NAMALWA (cell line): ENCODE measurements around the gene TMEM72.

Source experiments
- DNase-seq: peaks from one replicate; pipeline ENCODE4 v3.0.0-alpha.2; 2015; ENCODE audit warnings: low spot score

Gene TMEM72

DNA sequence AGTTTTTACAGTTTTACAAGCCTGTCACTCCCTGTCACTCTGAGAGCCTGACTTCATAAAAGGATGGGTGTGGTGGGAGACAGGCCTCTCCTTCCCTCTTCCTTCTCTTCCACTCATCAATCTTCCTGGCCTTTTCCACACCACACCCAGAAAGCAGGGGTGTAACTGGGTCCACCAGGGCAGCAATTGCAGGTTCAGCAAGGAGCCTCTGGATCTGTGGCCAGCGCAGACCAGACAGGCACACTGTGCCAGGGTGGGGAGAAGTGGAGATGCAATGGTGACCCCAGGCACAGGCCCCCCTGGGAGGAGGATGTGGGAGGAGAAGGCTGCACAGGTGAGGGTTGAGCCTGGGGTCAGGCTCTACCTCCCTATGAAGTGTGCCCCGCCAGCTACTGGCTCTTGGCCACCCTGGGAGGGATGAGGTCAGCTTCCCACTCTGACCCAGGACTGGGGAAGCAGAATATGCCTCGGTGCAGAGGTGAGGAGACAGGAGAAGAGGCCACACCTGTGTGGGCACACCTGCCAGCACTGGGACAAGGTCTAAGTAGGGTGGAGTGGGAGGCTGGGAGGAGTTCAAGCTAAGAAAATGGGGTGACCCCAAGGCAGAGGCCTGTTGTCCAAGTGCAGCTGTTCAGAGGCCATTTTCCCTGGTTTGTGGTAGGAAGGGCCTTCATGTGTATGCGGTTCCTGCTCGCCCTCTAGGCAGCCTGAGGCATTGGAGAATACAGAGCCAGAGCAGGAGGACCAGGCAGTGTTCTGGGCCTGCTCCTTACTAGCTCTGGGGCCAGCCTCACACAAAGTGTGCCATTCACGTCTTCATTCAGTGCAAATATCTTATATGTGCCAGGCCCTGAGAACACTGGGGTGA, 20.2 kb upstream of the TMEM72 start:
- DNase-seq, result no peak

DNA sequence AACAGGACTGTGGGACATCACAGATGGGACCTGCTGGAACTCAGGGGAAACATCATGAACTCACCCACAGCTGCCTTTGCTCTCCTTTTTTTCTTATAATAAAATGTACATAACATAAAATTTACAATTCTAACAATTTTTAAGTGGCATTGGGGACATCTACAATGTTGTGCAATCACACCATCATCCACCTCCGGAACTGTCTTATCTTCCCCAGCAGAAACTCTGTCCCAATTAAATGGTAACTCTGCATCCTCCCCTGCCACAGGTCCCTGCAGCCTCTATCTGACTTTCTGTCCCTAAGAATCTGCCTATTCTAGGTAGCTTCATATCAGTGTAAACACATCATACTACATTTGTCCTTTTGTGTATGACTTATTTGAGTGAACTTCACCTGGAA, 19.4 kb upstream of the TMEM72 start:
- DNase-seq, result no peak

DNA sequence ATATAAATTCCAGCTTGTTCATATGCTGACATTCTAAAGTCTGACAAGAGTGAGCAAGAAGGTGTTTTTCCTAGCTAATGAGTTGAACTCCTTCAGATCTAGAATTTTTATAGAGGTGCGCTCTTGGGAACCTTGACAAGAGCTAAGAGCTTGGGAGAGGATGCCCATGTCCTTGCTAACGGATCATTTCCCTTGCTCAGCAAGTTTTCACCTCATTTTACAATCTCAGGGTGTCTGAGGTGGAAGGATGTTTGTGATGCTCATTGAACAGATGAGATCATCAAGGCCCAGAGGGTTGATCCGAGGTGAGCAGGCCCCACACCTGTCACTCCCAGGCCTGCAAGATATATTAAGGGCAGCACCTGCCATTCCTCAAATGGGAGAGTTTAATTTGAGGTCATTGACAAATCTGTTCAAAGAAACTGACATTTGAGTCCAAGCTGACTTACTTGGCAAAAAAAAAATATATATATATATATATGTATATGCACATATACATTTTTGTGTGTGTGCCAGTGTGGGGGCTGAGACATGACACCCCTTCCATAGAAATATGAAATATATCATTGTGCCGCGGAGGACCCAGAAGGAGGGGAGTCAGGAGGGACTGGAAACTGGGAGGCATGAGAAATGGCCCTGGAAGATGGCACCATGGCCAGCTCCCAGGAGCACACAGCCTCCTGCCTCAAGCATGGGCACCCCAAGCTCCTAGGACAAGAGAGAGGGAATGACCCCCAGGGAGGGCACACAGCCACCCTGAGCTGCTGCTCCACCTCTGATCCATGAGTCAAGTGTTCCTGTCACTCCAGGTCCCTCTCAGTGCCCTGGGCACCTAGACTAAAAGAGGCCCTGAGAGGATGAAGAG, 17.3 kb upstream of the TMEM72 start:
- DNase-seq, result no peak

- no peak for DNase-seq
Measured at GRCh38 chr10:44894691-44895090, 16.4 kb upstream of the TMEM72 start.

DNA sequence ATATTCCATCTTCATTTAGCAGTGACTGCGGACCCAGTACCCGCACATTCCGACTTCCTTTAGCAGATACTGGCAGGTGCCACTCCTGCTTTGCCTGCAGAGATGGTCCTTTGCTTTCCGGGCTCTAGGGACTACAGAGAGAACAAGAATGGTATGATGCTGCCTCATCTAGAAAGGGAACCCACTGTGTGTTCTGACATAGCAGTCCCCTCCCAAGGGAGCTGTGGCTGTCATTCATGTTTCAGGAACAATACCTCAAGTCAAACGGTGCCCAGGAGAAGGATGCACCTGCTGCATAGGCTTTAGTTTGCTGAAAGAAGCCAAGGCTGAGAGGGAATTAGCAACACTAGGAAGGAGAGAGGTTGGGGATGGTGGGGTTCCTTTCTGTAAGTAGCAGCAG, 15.9 kb upstream of the TMEM72 start:
- DNase-seq, result no peak

DNA sequence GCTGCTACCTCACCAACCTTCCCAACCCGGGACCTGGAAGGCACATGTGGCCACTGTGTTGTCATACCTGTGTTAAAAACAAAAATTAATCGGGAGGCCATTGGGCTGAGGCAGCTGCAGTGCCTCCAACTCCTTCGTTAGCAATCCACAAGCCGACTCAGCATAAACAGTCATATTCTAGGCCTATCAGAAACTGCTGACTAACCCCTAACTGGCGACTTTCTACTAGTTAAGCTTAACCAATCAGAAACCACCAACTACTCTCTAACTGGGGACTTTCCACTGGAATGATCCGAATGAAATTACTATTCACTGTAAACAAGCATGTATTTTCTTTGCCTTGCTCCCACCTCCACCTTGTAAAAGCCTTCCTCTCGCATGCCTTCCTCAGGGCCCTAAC, 14.1 kb upstream of the TMEM72 start:
- no peak for DNase-seq

- DNase-seq, result no peak
Measured at GRCh38 chr10:44898665-44899064, 12.5 kb upstream of the TMEM72 start.

DNA sequence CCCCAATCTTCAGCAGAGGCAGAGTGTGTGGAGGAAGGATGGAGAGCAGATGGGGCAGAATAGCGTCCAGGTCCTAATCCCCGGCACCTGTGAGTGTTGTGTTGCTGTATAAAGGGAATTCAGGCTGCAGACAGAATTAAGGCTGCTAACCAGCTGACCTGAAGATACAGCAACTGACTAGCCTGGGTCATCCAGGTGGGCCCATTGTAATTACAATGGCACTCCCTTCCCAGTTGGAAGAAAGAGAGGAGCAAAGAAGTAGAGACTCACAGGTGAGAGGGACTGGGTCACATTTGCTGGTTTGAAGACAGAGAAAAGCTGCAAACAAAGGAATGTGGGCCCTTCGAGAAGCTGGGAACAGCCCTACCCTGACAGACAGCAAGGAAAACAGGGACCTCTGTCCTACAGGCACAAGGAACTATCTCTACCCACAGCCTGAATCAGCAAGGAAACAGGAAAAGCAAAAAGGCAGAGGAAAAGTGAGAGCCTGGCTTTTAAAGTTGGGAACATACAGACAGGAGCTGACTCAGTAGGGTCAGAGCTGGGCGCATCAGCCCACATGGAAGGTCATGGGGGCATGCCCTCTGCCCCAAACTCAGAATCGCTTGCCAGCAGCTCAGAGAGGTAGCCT, 11.6 kb upstream of the TMEM72 start:
- no peak for DNase-seq

DNA sequence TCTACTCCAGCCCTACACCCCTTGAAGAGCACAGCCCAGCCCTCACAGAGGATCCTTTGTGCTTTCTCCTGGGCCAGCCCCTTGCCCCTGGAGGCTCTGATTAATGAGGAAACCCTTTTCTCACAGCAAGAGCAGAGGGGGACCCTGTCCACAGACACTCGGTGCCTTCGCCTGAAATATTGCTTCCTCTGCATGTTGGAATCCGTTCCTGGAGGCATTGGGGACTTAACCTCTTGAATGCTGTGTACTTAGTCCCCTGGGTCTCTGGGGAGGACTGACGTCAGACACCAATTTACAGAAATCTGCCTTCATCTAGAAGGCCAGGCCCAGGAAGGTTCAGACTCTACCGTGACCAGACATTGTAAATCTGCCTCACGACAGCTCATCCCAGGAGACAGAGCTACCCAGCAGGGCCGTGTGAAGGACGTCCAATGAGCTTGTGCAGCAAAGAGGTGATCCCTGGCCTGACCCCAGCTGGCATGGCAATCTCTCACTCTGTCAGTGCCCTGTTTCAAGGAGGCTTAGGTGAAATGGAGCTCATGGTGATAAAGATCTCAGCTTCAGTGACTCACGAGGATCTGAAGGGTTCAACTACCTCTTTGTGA, 8.1 kb upstream of the TMEM72 start:
- DNase-seq, result no peak

GRCh38 chr10:44906486-44906885, 4.7 kb upstream of the TMEM72 start:
- no peak for DNase-seq

GRCh38 chr10:44907556-44907955, 3.6 kb upstream of the TMEM72 start:
- DNase-seq, result no peak

DNA sequence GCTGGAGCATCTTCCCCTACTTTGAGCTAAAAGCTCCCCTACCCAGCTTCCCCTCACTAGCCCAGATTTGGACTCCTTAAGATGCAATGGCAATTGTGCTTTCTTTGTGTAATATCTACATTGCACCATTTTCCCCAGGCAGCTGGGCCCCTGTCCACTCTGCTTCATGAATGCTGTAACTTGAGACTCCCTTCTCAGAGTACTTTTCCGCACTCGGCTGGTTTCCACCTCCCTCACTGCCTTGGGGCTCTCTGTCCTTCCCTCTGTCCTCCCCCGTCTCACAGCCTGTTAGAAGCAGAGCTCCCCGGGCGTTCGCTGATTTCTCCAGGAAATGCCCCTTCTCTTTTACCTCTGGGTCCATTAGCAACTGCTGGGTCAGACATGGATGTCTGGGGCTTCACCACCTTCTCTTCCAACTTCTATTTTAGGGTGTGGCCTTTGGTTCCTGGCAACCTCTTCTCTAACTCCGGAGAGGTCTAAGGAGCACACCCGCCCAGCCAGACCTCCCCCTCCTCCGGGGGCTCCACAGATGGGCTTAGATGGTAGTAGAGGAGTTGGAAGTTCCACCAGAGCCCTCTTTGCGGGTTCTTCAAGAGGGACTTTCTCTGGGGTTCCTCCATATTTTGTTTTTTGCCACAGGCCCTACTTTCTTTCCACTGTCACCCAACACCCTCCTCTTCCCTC, 2.9 kb upstream of the TMEM72 start:
- DNase-seq, result no peak

GRCh38 chr10:44908936-44909630, 2.1 kb upstream of the TMEM72 start:
- no peak for DNase-seq

DNA sequence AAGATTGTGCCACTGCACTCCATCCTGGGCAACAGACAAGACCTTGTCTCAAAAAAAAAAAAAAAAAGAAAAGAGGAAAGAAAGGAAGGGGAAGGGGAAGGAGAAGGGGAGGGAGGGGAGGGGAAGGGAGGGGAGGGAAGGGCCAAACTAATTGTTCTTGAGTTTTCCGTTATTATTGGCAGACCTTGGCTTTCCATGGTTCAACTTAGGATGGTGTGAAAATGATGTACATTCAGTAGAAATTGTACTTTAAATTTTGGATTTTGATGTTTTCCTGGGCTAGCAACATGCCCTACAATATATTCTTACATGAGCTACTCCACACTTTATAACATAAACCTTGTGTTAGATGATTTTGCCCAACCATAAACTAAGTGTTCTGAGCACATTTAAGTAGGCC, 1.2 kb upstream of the TMEM72 start:
- no peak for DNase-seq

GRCh38 chr10:44910602-44911001, 535 bp upstream of the TMEM72 start:
- no peak for DNase-seq

- DNase-seq, result no peak
Measured at GRCh38 chr10:44911951-44912350, 814 bp downstream of the TMEM72 start.

DNA sequence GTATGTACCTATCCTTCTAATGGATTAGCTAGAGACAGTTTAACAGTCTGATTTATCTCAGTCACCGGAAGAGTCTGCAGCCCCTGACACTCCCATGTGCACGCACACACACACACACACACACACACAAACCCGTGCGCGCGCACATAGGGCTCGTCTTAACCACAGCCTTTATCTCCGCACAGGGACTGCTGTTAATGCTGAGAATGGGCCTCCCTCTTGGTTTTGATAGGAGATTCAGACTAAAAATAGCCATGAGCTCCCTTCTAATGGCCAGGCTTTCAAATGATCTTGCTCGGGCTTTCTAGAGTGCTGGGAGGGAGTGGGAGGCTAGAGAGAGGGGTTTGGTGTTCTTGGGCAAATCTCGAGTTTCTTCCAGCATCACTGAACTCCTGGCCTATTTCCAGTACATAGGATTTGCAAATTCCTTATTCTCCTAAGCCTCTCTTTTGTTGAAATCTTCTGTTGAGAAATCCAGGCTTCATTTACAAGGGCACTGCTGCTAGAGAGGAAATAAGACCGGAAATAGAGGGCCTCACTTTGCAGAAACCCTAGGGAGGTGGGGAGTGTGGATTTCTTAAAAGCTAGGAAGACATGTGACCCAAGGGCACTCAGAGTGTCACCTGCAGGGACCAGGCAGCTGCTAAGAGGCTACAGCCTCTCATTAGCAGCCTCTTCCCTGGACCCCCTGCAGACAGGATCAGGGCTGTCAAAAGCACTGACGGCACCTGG, 2.4 kb downstream of the TMEM72 start:
- no peak for DNase-seq

DNA sequence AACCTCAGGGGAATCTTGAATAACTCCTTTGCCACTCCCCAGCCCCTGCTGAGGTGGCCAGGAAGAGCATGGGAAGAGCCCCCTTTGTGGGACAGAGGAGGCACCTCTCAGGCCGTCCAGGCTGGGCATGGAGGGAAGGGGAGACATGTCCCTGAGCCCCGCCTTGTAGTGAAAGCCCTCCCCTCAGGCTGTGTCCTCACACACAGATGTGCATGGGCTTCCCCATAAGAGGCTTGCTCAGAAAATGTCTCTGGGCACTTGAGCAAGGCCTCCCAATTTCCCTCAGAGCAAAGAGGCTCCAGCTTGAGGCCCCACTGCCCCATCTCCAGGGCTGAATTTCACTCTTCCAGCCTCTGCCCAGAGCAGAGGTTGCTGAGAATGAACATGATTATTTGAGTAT, 3.8 kb downstream of the TMEM72 start:
- DNase-seq, result no peak

GRCh38 chr10:44916429-44916828, 5.3 kb downstream of the TMEM72 start:
- no peak for DNase-seq

- no peak for DNase-seq
Measured at GRCh38 chr10:44917848-44918247, 6.7 kb downstream of the TMEM72 start.
